ENCODE results near the gene LMF1.

The LMF1 gene

DNA sequence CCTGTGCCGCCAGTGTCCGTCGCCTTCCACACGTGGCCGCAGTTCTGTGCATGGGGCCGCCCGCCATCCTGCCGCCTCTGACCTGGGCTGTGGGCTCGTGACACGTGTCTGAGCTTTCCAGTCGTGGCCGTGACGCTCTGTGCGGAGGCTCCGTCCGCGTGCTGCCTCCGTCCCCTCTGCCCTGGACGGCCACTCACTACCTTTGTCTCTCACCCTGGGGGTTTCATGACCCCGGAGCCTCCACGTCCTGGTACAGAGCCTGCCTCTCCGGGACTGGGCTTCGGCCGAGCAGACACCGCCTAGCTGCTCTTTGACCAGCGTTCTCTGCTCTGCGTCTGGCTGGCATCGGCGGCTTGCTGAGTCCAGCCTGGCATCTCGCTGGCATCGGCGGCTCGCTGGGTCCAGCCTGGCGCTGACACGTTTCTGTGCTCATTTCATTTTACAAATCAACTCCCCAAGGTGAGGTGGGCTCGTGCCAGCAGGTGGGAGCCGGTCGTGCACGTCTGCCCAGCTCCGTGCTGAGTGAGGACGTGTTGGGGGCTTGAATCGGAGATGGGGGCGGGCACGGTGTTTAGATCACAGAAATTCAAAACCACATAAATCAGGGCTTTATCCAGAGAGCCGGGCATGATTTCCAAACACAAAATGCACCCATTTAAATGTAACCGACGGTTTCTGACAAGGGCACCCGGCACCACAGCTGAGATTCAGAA is 126.0 kb downstream of the LMF1 start:
- Histone ChIP-seq H3K27ac (no peak overlapping the region), H3K4me2 (ENCODE audit: low read length) (no peak overlapping the region), H2AFZ (no peak overlapping the region), H3K9me3 (ENCODE audit: control insufficient read depth, low read length) (no peaks in the 10 kb centered on the region), H3K36me3 (ENCODE audit: control insufficient read depth, insufficient read depth, low read length) (no peaks in the 10 kb centered on the region), H3K4me1 (no peaks in the 10 kb centered on the region), H3K9ac (no peak overlapping the region), H3K27me3 (ENCODE audit: control insufficient read depth, insufficient read depth, low read length) (no peaks in the 10 kb centered on the region), H3K4me3 (ENCODE audit: low read depth, low read length) (no peak overlapping the region), H3K79me2 (no peaks in the 10 kb centered on the region)
- TF ChIP-seq, protein P1, sequence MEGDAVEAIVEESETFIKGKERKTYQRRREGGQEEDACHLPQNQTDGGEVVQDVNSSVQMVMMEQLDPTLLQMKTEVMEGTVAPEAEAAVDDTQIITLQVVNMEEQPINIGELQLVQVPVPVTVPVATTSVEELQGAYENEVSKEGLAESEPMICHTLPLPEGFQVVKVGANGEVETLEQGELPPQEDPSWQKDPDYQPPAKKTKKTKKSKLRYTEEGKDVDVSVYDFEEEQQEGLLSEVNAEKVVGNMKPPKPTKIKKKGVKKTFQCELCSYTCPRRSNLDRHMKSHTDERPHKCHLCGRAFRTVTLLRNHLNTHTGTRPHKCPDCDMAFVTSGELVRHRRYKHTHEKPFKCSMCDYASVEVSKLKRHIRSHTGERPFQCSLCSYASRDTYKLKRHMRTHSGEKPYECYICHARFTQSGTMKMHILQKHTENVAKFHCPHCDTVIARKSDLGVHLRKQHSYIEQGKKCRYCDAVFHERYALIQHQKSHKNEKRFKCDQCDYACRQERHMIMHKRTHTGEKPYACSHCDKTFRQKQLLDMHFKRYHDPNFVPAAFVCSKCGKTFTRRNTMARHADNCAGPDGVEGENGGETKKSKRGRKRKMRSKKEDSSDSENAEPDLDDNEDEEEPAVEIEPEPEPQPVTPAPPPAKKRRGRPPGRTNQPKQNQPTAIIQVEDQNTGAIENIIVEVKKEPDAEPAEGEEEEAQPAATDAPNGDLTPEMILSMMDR (IDR thresholded peaks at IDR 0.05) = no peak

DNA sequence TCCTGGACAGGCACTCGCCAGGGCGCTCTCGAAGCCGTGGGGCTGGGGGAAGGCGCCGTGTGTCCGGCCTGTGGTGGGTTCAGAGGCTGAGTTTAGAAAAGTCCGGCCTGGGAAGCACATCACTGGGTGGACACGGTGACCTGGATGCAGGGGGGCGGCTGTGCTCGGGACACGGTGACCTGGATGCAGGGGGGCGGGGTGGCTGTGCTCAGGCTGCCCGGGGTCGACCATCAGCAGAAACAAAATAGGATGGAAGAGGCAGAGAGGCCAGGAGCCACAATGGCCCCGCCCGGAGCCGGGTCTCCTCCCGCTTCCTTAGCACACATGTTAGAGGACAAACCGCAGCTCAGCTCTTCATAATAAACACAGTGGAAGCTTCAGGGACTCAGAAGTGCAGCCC is 127.0 kb downstream of the LMF1 start:
- Histone ChIP-seq H3K27ac (no peak overlapping the region), H3K79me2 (no peaks in the 10 kb centered on the region), H3K36me3 (ENCODE audit: control insufficient read depth, insufficient read depth, low read length) (no peaks in the 10 kb centered on the region), H3K9me3 (ENCODE audit: control insufficient read depth, low read length) (no peaks in the 10 kb centered on the region), H3K4me1 (no peaks in the 10 kb centered on the region), H3K4me2 (ENCODE audit: low read length) (no peak overlapping the region), H3K9ac (no peak overlapping the region), H3K27me3 (ENCODE audit: control insufficient read depth, insufficient read depth, low read length) (no peaks in the 10 kb centered on the region), H2AFZ (no peak overlapping the region), H3K4me3 (ENCODE audit: low read depth, low read length) (no peak overlapping the region)
- TF ChIP-seq, protein P1 (IDR thresholded peaks at IDR 0.05) = no peak

DNA sequence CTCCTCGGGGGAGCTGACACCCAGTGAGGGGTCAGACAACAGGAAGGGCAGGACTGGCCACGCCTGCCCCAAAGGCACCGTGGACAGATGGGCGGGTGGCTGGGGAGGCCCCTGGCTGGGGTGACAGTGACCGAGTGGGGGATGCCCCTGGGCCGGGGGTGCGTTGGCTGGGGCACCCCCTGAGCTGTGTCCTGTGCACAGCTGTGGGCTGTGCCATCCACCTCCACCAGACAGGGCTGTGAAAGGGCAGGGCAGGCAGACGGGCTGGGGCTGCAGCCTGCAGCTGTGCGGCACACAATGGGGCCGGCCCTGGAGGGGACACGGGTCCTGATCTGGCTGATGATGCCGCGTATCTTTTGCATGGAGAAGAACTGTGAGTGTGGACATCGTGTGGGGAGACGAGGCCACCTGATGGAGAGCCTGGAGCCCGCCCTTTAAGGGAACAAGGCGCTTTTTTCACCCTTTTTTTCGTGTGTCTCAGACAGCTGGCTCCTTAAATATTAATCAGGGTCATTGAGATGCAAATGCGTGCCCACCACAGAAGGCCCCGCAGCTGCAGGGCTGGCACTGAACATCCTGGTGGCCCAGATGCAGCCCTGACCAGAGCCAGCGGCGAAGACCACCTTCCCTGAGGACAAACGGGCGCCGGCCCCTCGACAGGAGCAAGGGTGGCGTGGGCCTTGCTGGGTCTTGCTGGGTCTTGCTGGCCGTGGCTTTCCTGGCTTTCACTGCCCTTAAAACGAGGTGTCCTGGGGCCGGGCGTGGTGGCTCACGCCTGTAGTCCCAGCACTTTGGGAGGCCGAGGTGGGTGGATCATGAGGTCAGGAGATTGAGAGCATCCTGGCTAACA is 127.8 kb downstream of the LMF1 start:
- Histone ChIP-seq H3K4me3 (ENCODE audit: low read depth, low read length) (no peak overlapping the region), H3K79me2 (no peaks in the 10 kb centered on the region), H3K4me2 (ENCODE audit: low read length) (no peak overlapping the region), H3K9ac (no peak overlapping the region), H3K27ac (no peak overlapping the region), H3K27me3 (ENCODE audit: control insufficient read depth, insufficient read depth, low read length) (no peaks in the 10 kb centered on the region), H3K36me3 (ENCODE audit: control insufficient read depth, insufficient read depth, low read length) (no peaks in the 10 kb centered on the region), H3K4me1 (no peaks in the 10 kb centered on the region), H3K9me3 (ENCODE audit: control insufficient read depth, low read length) (no peaks in the 10 kb centered on the region), H2AFZ (no peak overlapping the region)
- TF ChIP-seq, protein P1 (IDR thresholded peaks at IDR 0.05) = no peak

DNA sequence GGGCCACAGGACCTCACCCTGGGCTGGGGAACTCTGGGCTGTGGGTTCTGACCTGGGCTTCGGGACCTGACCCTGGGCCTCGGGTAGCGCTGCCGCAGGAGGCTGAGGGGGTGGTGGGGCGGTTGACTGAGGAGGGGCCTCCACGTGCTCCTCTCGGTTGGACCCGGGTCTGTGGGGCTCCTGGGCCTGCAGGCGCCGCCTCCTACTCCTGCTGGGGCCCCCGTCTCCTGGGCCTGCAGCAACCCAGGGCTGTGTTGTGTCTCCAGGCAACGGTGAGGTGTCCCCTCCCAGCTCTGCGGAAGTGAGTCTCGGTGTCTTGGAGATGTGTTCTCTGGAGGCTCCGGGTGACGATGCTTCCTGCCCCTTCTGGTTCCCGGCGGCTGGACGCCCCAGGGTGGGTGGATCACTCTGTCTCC is 128.7 kb downstream of the LMF1 start:
- H3K79me2 ChIP-seq = no peaks in the 10 kb centered on the region
- no peaks in the 10 kb centered on the region for H3K4me1 ChIP-seq
- TF ChIP-seq, protein P1 (IDR thresholded peaks at IDR 0.05) = no peak
- H3K9me3 ChIP-seq (ENCODE audit: control insufficient read depth, low read length) = no peaks in the 10 kb centered on the region
- no peak overlapping the region for H3K4me3 ChIP-seq (ENCODE audit: low read depth, low read length)
- no peak overlapping the region for H3K4me2 ChIP-seq (ENCODE audit: low read length)
- no peak overlapping the region for H3K9ac ChIP-seq
- H3K27ac ChIP-seq = no peak overlapping the region
- H2AFZ ChIP-seq = no peak overlapping the region
- no peaks in the 10 kb centered on the region for H3K36me3 ChIP-seq (ENCODE audit: control insufficient read depth, insufficient read depth, low read length)
- no peaks in the 10 kb centered on the region for H3K27me3 ChIP-seq (ENCODE audit: control insufficient read depth, insufficient read depth, low read length)

Measured in parathyroid adenoma (tissue), 2 donors.